Heart left ventricle (tissue), 13 donors: ENCODE measurements around the gene LTBP4.

ENCODE experiments used
- CTCF ChIP-seq, 12 donors: fragments of 200-600 bp; sonication (generic) in 4 of 12; IDR thresholded peaks; one replicate each; pipeline versions ENCODE4 v1.5.0 to v1.8.0; 2018 to 2022; ENCODE audit warnings: antibody characterized with exemption in 12 of 12, mild to moderate bottlenecking in 5 of 12
- POLR2A ChIP-seq, 2 donors: fragments of 450-650 bp; IDR thresholded peaks; one replicate each; pipeline ENCODE4 v1.6.1; 2017; ENCODE audit warnings: antibody characterized with exemption in 2 of 2, mild to moderate bottlenecking in 2 of 2, moderate library complexity in 2 of 2
- donor health status: ischemic (EF 13 %, LVEDD 7.1; RV severe dilation, severe dysfunction).
- donor health status: DM: no; HTN: yes; CAD: no.
- donor health status: DM: no; HTN: no; CAD: no.
- donor health status: ischemic (EF 25% LVEDD 6.9; RV normal size, moderate dysfunction).
- donor health status: ischemic (EF 25% LVEDD 5.7; RV mildly dilated, moderate dysfunction).
- donor health status: ischemic (EF 35%, LVEDD 5.7; RV mildly dilated, moderate dysfunction).
- donor health status: nonischemic (EF 11% LVEDD 7.7; RV severe dilation, severe dysfunction).
- donor health status: DM: yes; HTN: yes; CAD: no.
- donor health status: PGD.
- donor health status: ischemic (EF 29% LVEDD 5.4; RV normal size, mild dysfunction).
- donor health status: nonischemic (EF 23%, LVEDD 6.1; RV moderate dilation, normal function).

DNA sequence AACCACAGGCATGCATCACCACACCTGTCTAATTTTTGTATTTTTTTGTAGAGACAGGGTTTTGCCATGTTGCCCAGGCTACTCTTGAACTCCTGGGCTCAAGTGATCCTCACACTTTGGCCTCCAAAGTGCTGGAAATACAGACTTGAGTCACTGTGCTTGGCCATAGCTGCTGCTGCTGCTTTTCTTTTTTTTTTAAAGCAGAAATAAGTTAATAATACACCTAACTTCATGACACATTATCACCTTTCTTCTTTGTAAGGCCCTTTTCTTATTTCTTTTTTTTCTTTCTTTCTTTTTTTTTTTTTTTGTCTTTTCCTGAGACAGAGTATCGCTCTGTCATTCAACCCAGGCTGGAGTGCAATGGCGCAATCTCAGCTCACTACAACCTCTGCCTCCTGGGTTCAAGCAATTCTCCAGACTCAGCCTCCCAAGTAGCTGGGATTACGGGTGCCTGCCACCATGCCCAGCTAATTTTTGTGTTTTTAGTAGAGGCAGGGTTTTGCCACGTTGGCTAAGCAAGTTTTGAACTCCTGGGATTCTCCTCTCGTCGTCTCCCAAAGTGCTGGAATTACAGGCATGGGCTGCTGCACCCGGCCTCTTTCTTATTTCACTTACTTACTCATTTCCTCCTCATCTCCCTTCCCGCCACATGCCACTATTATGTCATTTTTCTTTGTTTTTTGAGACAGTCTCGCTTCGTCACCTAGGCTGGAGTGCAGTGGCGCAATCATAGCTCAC, 15.8 kb upstream of the LTBP4 start:
- no peak for TF ChIP-seq POLR2A (IDR thresholded peaks at IDR 0.05)
- TF ChIP-seq CTCF (IDR thresholded peaks at IDR 0.05): no peak
